ENCODE data around the gene ATXN10.

Gene ATXN10

GRCh38 chr22:45889539-45890350 lies 218.1 kb downstream of the ATXN10 start:
- DNase-seq (ENCODE audit: low read depth), result no peak
- H3K4me3 ChIP-seq (ENCODE audit: low read length), result no peak overlapping the region
- TF ChIP-seq CTCF (conservative IDR thresholded peaks at IDR 0.05; ENCODE audit: low read length), result no peak

- H3K4me3 ChIP-seq (ENCODE audit: low read length), result no peak overlapping the region
- no peak for TF ChIP-seq CTCF (conservative IDR thresholded peaks at IDR 0.05; ENCODE audit: low read length)
- DNase-seq (ENCODE audit: low read depth), result no peak
Measured at GRCh38 chr22:45890351-45890635, 218.7 kb downstream of the ATXN10 start.

DNA sequence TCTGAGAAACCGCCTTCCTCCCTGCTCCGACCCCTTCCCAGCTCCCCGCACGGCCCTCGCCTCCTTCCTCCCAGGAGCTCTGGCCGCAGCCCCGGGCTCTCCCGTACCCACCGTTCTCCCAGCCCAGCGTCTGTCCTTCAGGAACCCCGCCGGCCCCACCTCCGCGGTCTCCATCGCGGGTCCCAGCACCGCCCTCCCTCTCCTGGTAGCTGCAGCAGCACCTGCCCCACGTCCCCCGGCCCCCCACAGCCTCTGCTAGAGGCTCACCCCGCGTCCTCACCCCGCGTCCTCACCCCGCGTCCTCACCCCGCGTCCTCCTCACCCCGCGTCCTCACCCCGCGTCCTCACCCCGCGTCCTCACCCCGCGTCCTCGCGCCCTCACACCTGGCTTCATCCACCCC lies 219.4 kb downstream of the ATXN10 start:
- no peak for TF ChIP-seq CTCF (conservative IDR thresholded peaks at IDR 0.05; ENCODE audit: low read length)

DNA sequence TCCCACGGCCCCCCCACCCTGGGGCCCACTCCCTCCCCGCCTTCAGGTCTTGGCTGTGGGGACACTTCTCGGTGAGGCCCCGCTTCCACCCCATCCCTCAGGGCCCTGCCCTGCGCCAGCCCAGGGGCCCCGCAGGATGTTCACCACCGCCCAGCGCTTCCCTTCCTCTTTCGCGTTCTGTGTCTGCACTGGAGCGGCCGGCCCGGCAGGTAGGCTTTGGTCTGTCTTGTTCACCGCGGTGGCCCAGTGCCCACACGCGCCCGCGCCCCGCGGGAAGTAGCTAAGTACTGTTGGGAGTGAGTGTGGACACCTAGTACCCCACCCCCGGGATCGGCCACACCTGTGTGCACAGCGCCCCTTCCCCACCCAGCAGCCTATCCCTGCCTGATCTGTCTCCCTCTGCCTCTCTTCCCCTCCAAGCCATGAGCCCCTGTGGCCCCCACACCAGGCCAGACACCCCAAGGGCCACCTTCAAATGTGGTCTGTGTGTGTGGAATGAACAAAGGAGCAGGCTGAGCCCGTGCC lies 219.9 kb downstream of the ATXN10 start:
- no peak for TF ChIP-seq CTCF (conservative IDR thresholded peaks at IDR 0.05; ENCODE audit: low read length)
- H3K4me3 ChIP-seq (ENCODE audit: low read length), result no peak overlapping the region
- no peak for DNase-seq (ENCODE audit: low read depth)

More for the DNA sequence above, 219.4 kb downstream of the ATXN10 start:
- H3K4me3 ChIP-seq (ENCODE audit: low read length), result no peak overlapping the region
- no peak for DNase-seq (ENCODE audit: low read depth)

- H3K4me3 ChIP-seq (ENCODE audit: low read length), result no peak overlapping the region
- DNase-seq (ENCODE audit: low read depth), result no peak
- no peak for TF ChIP-seq CTCF (conservative IDR thresholded peaks at IDR 0.05; ENCODE audit: low read length)
Measured at GRCh38 chr22:45891996-45892621, 220.5 kb downstream of the ATXN10 start.

DNA sequence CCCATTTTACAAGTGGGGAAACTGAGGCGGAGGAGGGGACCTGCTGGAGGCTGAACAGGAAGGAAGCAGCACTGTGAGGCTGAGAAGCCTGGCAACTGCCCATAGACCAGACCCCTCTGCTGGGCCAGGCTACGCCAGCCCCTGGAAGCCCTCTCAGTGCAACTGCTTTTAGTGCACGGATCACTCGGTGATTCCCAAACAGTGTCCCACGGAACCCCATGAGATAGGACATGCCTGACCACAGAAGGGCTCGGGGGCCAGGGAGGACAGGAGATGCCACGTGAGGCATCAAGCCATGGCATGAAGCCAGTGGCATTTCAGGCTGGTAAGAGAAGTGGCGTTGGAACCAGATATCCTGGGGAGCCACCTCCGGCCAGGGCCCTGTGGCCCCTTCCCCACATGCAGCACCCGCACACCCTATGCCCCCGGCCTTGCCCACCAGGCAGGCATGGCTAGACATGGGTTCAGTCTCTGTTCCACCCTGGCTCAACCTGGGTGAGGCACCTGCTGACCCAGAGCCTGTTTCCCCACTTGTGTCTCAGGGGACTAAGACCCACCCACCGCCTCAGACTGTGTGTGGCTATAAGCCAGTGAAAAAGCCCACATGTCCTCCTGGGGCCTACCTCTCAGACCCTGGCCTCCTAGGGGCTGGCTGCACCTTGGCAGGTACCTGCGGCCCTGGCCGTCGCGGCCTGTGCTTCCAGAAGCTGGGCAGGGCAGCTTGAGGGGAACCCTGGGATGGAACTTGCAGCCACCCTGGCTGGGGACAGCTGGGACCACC lies 221.2 kb downstream of the ATXN10 start:
- DNase-seq (ENCODE audit: low read depth), result no peak
- H3K4me3 ChIP-seq (ENCODE audit: low read length), result no peak overlapping the region
- TF ChIP-seq CTCF (conservative IDR thresholded peaks at IDR 0.05; ENCODE audit: low read length), result no peak

Data from AG10803 (cell line).